NCI-H510A (cell line): ENCODE results near the gene RECQL5.
"Not testable (repeated sequence)": the region's sequence is repeated elsewhere in the genome, so short reads cannot be mapped to it uniquely, and the experiment has no call there.

Experiments
- DNase-seq: peaks from one replicate; lab custom pipeline; 2025; lab: John Stamatoyannopoulos, UW

RECQL5 gene

DNA sequence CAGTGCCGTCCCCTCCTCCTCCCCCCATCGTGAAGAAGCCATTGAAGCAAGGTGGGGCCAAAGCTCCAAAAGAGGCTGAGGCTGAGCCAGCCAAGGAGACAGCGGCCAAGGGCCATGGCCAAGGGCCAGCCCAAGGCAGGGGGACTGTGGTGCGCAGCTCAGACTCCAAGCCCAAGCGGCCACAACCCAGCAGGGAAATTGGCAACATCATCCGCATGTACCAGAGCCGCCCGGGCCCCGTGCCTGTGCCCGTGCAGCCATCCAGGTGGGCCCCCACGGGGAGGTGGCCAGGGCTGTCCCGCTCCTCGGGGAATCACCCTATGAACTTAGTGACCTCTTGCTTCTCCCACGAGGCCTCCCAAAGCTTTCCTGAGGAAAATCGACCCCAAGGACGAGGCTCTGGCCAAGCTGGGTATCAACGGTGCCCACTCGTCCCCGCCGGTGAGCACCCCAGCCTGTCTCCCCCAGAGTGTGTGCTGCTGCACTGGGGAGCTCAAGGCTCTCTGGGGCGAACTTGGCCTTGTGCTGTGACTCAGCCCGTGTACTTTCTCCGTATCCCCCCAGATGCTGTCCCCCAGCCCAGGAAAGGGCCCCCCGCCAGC is 50.3 kb downstream of the RECQL5 start:
- no peak for DNase-seq

DNA sequence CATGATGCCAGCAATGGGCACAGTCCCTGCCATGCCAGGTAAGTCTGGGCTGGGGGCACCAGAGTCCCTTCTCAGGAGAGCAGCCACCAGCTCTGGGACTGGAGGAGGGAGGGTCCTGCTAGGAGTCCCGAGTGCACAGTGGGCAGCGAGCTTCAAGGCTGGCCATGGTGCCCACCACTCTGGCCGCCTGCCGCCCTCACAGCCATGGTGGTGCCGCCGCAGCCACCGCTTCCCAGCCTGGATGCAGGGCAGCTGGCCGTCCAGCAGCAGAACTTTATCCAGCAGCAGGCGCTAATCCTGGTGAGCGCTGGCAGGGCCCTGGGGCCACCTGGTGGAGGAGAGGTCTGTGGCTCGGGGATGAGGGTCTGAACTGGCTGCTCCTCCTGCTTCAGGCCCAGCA is 51.7 kb downstream of the RECQL5 start:
- no peak for DNase-seq

DNA sequence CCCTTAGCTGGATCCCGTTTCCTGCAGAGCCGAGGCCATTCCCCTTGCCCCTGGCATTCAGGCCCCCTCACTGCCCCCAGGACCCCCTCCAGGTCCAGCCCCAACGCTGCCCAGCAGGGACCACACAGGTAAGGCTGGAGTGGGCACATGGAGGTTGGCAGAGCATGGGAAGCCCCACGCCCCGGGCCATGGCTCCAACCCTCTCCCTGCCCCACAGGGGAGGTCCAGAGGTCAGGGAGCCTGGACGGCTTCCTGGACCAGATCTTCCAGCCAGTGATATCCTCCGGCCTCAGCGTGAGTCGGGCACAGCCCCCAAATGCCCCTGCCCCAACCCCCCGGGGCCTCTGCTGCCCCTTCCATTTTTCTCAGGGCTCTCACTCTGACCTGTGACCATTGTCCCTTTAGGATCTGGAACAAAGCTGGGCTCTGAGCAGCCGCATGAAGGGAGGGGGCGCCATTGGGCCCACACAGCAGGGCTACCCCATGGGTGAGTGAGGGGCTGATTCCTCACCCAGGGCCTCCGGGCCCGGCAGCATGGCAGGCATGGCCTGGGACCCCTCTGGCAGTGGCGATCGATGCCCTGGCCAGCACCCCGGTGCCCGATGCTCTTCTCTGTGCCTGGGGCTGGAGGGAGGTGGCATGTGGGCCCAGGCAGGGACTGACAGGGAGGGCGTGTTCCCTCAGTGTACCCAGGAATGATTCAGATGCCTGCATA is 52.2 kb downstream of the RECQL5 start:
- no peak for DNase-seq

DNA sequence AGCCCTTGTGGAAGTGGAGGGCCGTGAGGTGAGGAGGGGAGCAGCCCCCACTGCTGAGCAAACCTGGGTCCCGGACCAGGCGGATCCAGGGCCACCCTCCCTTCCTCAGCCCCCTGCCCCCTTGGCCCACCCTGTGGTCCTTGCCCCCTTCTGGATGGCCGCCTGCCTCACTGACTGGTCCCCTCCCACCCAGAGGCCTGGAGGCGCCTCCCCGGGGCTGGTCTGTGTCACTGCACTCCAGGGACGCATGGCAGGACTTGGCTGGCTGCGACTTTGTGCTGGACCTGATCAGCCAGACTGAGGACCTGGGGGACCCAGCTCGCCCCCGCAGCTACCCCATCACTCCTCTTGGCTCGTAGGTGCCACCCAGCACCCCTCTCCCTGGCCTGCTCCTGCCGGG is 52.9 kb downstream of the RECQL5 start:
- DNase-seq: no peak

- no peak for DNase-seq
Measured at GRCh38 chr17:75612906-75613626, 53.9 kb downstream of the RECQL5 start.

DNA sequence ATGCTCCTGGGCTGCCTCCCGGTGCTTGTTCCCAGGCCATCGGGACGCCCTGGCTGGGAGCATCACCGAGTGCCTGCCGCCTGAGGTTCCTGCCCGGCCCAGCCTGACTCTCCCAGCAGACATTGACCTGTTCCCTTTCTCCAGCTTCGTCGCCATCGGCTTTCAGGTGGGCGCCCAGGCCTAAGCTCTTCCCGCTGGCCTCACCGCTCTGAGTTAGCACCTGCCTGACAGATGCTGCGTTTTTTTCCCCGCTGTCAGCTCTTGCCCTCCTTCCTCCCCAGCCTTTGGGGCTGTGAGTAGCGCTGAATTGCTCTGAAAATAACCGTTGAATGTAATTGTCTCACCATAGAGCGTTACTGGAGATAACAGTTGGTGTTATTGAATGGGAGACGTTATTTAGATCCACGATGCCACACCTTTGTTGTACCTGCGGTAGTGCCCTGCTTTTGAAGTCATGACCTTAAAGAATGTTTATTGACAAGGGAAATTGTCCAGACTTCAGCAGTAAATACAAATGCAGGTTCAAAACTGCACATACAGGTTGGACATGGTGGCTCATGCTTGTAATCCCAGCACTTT is 55.0 kb downstream of the RECQL5 start:
- no peak for DNase-seq

GRCh38 chr17:75610103-75610984 is 56.6 kb downstream of the RECQL5 start:
- no peak for DNase-seq

GRCh38 chr17:75607086-75607485 is 59.9 kb downstream of the RECQL5 start:
- no peak for DNase-seq

DNA sequence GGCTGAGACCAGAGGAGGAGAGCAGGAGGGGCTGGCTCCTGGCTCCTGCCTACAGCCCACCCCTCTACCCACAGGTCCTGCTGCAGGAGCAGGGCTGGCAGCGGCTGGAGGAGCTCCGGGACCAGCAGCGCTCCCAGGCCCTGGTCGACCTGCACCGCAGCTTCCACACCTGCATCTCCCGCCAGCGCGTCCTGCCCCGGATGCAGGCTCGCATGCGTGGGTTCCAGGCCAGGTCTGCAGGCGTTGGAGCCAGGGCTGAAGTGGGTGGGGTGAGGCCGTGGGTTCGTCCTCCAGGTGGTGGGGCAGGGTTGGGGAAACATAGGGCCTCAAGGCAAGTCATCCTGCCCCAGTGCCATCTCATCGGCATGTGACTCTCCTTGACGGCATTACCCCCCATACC is 61.2 kb downstream of the RECQL5 start:
- DNase-seq: no peak

DNA sequence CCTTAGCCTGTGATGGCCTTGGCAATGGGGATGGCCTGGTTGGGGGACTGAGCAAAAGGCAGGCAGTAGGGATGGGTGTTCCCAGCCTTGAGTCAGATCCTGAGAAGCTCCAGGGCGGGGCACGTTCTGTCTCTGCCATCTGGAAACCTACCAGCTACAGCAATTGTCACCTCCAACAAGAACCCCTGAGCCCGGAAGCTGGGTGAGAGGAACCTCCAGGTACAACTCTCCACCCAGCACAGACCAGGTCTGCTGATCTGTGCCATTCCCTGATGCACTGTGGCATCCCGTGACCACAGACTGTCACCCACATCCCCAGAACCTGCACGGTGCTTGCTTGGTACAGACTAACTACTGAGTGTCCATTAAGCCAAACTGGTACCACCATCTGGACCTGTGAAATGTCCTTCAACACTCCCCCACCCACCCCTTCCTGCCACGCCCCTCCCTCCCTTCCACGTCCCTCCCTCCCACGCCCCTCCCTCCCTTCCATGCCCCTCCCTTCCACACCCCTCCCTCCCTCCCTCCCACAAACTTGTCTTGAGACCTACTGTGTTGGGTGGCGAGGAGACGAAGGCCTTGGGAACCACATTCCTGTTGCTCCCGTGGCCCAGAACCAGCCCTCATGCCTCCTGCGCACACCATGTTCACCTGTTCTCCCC is 62.8 kb downstream of the RECQL5 start:
- DNase-seq: no peak

DNA sequence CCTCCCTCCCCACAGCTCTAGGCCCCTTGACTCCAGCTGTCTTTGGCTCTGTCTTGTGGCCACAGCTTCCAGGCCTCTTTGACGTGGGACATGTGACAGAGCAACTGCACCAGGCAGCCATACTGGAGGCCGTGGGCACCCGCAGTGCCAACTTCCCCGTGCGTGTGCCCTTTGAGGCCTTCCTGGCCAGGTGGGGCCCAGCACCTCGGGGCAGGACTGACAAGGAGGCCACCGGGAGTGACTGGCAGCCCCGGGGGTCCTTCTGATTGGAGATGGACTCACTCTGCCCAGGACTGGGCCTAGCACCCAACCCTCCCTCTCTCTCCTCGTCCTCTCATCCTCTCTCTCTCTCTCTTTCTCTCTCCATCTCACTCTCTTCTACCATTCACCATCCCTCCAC is 63.8 kb downstream of the RECQL5 start:
- no peak for DNase-seq

DNA sequence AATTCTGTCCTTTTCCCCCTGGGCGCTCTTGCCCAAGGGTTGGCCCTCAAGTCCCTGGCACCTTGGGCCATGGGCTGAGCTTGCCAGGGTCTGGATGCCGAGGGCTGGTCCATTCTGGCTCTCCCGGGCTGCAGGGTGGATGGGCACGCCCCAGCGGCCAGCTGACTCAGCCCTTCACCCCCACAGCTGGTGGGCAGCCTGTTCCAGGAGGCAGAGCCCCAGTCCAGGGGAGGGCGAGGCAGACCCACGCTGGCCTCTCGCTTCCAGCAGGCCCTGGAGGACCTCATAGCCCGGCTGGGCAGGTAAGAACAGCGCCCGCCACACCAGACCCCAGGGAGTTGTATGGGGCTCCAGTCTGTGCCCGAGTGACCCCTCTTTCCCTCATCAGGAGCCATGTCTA is 64.3 kb downstream of the RECQL5 start:
- no peak for DNase-seq

- DNase-seq: peak; percentile 49
Measured at GRCh38 chr17:75601057-75601987, 65.6 kb downstream of the RECQL5 start.

DNA sequence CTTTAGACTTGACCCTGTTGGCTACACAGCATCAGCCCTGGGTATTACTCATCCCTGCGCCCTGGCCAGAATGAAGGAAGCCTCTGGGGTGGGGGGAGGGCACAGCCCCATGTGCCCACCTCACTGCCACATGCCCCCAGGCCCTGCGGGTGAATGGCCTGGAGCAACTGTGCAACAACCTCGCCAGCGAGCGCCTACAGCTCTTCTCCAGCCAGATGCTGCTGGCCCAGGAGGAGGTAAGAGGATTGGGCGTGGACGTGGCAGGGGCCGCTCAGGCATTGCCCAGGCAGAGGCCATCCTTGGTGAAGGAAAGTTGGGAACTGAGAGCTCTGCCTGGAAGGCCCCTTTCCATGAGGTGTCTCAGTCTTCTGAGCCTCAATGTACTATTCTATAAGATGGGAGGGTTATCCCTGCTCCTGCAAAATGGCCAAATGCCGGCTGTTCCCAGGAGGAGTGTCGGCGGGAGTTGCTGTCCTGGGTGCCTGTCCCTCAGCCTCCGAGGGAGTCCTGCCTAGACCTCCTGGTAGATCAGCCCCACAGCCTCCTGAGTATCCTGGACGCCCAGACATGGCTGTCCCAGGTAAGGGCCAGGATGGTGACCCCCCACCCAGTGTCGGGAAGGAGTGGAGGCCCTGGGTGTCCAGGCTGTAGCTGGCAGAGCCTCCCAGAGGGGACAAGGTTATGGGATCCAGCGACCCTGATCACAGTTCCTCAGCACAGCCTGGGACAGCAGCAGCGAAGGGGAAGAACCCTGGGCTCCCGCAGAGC is 70.5 kb downstream of the RECQL5 start:
- DNase-seq: no peak

- DNase-seq: no peak
Measured at GRCh38 chr17:75595920-75596313, 71.0 kb downstream of the RECQL5 start.

DNA sequence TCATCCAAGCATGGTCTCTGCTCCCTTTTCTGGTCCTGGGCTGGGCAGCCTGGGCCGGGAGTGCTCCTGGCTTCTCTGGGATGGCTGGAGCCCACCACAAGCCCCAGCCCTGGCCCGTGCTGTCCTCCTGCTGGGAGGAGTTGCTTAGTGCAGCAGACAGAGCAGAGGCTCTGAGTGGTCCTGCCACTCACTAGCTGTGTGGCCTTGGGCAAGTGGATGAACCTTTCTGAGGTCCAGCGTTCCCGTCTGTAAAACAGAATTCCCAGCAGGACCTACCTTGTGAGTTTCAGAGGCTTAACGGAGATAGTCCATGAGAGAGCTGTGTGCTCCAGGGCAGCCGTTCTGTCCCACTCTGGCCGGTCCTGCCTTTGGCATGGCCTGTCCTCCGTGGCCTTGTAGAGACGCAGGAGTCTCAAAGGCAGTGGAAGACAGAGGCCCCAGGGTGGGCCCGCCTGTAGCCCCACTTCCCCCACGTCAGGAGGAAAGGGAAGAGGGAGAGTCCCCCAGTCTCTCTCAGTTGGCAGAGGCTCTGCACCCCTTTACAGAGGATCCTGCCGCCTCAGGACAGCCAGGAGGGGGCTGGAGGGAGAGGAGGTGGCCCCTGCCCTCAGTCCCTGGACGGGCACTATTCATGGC is 71.6 kb downstream of the RECQL5 start:
- no peak for DNase-seq

DNA sequence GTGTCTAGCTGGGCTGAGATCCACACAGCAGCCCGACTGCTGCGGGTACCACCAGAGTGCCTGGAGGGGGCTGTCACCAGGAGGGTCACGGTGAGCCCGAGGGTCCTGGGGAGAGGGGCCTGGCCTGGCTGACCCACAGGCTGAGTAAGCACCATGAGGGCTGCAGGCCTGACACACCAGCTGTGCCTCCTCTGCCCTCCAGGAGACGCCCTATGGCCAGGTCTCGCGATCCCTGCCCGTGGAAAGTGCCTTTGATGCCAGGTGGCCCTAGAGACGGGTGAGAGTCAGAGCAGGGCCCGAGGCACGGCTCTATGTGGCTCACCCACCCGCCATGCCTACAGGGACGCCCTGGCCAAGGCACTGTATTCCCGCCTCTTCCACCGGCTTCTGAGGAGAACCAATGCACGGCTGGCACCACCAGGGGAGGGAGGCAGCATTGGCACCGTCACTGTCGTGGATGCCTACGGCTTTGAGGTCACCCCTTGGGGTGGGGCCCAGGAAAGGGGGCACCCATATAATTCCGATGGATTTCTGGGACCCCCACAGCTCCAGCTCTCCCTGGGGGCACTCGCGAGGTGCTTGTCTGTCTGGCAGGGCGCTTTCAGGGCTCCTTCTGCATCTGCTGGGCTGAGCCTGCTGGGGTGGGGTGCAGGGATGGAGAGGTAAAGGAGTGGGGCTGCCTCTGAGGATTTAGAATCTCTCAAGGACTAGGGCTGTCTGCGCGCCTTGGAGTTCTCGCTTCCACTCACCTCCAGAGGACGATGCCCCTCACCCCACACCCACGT is 72.3 kb downstream of the RECQL5 start:
- no peak for DNase-seq

DNA sequence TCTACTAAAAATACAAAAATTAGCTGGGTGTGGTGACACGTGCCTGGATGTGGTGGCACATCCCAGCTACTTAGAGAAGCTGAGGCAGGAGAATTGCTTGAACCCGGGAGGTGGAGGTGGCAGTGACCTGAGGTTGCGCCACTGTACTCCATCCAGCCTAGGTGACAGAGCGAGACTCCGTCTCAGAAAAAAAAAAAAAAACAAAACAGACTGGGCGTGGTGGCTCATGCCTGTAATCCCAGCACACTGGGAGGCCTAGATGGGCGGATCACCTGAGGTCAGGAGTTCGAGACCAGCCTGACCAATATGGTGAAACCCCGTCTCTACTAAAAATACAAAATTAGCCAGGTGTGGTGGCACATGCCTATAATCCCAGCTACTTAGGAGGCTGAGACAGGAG is 73.5 kb downstream of the RECQL5 start:
- not testable (repeated sequence) for DNase-seq
